Renal pelvis (tissue), 4 donors: Measurements from ENCODE around the gene NUBPL. TPM values are rescaled to one million over a fixed set of nuclear protein-coding genes. Genes with fewer than 3 reads are reported as not detected.
"Not testable (repeated sequence)": the region's sequence is repeated elsewhere in the genome, so short reads cannot be mapped to it uniquely, and the experiment has no call there.

Experiments
- DNase-seq: peaks from one replicate; pipeline ENCODE4 v3.0.0-alpha.2; 2013
- polyA plus RNA-seq, 3 donors: library from polyadenylated mRNA; unstranded; fragments of 120-200 nt; gene quantifications; one replicate each; pipeline ENCODE4 v1.2.1, GENCODE V29; 2013; ENCODE audit not compliant: insufficient read length in 3 of 3

Gene NUBPL
- polyA plus RNA-seq, 3 donors = 12.7 to 17.9 (median 15.1) TPM

DNA sequence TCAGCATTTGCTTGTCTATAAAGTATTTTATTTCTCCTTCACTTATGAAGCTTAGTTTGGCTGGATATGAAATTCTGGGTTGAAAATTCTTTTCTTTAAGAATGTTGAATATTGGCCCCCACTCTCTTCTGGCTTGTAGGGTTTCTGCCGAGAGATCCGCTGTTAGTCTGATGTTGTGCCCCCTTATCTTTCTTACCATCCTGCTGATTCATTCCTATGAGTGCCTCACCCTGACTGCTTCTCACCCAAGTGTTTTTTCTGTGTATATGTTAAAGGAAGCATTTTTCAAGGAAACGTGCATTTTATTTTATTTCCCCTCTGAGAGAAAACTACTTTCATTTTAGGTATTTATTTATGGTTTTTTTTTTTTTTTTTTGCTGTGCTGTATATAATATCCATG is 236.7 kb downstream of the NUBPL start:
- DNase-seq = not testable (repeated sequence)

DNA sequence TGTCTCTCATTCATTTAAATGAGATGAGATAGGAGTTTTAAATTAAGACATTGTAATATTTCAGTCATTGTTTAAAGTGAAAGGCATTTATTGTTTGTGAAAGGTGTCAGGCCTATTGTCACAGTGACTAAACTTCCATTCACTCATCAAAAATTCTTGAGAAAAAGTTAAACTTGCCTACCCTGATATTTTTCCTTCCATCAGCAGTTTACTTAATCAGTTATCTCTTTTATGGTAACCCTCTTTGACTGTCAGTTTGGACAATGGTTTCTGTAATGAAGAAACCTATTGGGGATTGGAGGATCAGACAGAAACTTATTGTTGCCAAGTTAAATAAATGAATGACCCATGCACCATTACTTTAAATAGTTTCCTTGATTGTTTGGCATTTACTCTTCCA is 241.6 kb downstream of the NUBPL start:
- DNase-seq = no peak

DNA sequence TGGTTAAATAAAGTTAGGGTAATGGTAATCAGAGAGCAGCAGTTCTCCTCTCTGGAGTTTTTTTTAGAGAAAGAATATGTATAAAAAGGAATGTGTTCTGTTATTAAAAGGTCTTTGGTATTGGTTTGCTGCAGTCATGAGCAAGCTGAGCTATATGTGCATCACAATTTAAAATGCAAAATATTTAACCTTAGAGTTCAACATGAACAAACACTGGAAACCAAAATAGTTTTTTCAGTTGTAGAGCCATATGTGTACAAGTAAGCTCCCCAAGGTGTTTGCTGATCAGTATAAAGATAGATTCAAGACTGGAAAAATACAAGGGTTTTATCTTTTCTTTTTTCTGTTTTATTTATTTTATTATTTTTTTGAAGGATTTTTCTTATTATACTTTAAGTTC is 245.0 kb downstream of the NUBPL start:
- DNase-seq = no peak

DNA sequence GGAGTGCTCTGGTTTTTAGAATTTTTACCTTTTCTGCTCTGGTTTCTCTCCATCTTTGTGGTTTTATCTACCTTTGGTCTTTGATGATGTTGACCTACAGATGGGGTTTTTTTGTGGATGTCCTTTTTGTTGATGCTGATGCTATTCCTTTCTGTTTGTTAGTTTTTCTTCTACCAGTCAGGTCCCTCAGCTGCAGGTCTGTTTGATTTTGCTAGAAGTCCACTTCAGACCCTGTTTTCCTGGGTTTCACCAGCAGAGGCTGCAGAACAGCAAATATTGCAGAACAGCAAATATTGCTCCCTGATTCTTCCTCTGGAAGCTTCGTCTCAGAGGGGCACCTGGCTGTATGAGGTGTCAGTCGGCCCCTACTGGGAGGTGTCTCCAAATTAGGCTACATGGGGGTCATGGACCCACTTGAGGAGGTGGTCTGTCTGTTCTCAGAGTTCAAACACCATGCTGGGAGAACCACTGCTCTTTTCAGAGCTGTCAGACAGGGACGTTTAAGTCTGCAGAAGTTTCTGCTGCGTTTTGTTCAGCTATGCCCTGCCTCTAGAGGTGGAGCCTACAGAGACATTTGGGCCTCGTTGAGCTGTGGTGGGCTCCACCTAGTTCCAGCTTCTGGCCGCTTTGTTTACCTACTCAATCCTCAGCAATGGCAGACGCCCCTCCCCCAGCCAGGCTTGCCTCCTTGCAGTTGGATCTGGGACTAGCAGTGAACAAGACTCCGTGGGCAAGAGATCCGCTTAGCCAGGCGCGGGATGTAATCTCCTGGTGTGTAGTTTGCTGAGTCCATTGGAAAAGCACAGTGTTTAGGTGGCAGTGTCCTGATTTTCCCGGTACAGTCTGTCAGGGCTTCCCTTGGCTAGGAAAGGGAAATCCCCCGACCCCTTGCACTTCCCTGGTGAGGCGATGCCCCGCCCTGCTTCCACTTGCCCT is 250.8 kb downstream of the NUBPL start:
- not testable (repeated sequence) for DNase-seq

DNA sequence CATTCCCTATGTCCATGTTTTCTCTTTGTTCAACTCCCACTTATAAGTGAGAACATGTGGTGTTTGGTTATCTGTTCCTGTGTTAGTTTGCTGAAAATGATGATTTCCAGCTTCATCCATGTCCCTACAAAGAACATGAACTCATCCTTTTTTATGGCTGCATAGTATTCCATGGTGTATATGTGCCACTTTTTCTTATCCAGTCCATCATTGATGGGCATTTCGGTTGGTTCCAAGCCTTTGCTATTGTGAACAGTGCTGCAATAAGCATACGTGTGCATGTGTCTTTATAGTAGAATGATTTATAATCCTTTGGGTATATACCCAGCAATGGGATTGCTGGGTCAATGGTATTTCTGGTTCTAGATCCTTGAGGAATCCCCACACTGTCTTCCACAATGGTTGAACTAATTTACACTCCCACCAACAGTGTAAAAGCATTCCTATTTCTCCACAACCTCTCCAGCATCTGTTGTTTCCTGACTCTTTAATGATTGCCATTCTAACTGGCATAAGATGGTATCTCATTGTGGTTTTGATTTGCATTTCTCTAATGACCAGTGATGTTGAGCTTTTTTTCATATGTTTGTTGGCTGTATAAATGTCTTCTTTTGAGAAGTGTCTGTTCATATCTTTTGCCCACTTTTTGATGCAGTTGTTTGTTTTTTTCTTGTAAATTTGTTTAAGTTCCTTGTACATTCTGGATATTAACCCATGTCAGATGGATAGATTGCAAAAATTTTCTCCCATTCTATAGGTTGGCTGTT is 252.7 kb downstream of the NUBPL start:
- not testable (repeated sequence) for DNase-seq

DNA sequence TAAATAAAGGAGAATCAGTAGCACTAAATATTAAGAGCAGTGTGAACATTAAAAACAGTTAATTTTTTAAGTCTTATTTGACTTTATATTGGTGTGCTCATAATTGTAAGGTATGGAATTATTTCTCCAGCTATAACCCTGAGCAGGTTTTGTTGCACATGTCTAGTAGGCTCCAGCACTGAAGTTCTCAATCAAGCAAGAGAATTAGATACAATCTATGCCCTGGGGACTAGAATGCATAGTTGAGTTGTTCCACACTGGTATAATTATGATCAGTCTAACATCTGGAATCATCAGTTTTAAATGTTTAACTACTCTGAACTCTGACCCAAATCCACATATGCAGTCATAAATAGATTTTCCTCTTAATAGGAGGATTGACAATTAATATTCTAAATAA is 258.1 kb downstream of the NUBPL start:
- DNase-seq = no peak

DNA sequence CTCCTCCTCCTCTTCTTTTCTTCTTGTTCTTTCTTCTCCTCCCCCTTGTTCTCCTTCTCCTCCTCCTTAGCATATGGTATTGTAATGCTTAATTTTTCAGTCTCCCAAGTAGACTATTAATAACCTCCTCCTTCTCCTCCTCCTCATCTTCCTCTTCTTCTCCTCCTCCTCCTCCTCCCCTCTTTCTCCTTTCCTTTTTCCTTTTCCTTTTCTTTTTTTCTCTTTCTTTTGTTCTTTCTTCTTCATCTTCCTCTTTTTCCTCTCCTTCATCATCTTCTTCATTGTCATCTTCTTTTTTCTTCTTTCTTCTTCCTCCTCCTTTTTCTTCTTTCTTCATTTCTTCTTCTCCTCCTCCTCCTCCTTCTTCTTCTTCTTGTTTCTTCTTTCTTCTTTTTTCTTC is 264.3 kb downstream of the NUBPL start:
- DNase-seq = no peak

DNA sequence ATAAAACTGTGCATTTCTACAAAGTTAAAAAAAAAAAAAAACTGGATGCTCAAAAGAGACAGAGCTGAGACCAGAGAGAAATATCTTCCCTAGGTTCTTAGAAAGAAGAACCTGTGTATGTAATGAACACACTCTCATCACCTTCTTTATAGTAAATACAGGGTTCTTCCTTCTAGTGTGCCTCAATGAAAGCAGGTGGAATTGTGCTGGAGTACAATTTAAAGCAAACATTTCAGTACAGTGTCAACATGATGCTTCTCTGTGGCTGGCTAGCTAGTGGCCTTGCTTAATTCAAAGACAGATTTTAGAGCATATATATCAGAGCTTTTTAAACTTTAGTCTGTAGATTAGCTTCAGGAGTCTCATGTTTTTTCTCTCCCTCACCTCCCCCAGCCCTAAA is 266.1 kb downstream of the NUBPL start:
- DNase-seq = no peak

DNA sequence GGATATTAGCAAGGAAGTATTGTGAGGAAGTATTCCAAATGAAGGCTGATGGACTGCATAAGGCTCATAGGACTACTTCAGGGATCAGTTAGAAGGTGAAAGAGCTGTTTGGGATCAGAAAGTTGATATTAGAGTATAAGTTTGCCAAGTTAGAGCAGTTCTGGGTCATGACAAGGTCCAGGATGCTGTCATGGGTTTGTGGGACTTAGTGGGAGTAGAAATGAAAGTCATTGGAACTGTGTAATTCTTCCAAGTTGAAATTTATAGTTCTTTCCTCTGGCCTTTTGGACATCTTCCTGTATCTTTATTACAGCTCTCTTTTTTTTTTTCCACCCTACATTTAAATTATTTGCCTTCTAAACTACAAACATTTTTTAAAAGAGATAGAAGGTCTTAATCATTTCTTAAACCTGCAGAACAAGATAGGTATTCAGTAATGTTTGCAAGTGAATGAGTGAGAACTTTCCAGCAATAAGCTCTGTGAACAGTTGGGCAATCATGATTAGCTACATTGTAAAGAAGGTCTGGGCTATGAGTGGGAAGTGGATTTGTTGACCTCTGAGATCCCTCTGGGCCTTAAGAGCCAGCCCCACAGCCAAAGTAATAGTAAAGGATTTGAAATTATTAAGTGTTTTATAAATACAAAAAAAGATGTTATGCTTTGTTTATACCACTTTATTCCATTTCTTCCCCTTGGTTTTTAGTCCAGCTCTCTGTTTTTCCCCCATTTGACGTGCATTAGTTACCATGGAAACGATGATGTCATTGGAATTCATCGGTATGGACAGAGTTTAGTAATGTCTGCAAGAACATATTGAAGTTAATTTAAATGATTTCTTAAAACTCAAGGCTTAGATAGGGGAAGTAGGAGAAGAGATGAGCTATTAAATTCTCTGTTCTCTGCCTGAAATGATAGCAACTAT is 268.0 kb downstream of the NUBPL start:
- DNase-seq = no peak

DNA sequence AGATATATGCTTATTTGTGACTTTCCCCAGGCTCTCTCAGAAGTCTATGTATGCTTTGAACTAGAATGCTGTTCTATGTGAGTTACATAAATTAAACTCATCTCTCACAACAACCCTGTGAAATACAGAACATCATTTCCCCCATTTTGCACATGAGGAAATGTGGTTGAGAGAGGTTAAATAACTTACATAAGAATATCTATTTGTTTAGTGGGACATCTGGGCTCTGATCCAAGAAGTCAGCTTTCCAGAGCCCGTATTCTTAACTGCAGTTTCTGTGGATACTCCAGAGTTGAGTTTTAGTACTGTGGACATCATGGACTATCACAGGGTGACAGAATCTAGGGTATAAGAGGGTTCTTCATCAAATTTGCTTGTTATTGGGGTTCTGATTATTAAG is 273.4 kb downstream of the NUBPL start:
- DNase-seq = no peak

DNA sequence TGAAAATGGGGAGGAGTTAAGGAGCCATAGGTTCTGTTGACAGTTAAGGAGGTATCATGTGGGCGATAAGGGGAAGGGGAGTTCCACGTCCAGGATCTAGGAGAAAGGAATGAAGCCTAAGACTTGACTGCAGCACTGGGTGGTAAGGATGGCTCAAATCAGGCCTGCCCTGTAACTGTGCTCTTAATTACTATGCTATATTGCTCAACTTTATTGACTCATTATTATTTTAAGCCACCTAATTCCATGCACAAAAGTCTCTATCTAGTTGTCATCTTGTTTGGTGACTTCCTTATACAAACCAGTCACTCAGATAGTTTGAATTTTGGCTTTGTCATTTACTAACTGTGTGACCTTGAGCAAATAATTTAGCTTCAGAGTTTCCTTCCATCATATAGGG is 273.8 kb downstream of the NUBPL start:
- DNase-seq = no peak

DNA sequence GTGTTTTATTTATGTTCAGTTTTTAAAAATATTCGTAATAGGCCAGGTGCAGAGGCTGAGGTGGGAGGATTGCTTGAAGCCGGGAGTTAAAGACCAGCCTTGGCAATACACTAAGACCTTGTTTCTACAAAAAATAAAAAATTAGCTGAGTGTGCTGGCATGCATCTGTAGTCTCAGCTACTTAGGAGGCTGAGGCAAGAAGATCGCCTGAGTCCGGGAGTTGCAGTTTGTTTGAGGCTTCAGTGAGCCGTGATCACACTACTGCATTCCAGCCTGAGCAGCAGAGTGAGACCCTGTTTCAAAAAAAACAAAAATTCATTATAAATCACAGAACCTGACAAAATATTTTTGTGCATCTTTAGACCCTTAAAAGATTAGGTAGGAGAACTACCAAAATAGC is 275.8 kb downstream of the NUBPL start:
- peak; percentile 34 for DNase-seq

DNA sequence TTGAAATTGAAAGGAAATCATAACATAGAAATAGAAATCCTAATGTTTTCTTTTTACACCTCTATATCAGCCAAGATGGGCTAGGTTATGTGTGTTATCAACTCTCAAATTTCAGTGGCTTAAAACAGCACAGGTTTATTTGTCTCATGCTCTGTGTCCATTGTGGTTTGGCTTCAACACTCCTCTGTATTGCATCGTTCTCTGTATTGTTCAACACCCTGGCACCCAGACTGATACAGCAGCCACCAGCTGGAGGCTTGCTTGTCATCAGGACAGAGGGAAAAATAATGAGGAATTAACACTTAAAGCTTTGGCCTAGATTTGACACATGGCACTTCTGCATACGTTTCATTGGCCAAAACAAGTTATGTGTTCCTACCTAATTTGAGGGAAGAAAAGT is 281.7 kb downstream of the NUBPL start:
- DNase-seq = no peak

DNA sequence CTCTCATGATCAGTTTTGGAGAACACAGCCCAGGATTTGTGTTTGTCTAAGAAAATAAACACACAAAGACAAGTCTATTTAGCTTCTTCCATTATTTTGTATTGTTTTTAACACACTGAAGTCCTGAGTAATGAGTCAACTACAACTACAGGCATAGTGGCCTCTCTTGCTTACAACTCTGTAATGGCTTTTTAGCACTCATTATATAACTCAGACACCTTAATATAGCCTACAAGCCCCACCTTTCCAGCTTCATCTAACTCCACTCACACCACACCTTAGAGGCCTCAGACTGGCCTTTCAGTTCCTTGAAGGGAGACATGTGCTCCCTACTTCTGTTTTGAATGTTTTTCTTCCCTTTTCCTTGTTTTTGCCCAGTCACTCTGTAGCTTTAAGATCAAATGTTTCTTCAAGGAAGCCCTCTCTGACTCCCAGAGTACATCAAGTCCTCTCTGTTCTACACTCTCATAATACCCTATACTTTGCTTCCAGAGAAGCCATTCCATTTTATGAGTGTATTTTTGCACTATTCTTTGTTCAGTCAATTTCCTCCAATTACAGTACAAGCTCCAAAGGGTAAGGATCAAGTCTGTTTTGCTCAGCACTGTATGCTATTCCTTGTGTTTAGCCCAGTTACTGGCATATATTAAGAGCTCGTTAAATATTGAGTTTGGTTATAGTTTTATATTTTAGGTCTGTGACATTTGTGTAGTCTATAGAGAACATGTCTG is 282.3 kb downstream of the NUBPL start:
- DNase-seq = no peak

DNA sequence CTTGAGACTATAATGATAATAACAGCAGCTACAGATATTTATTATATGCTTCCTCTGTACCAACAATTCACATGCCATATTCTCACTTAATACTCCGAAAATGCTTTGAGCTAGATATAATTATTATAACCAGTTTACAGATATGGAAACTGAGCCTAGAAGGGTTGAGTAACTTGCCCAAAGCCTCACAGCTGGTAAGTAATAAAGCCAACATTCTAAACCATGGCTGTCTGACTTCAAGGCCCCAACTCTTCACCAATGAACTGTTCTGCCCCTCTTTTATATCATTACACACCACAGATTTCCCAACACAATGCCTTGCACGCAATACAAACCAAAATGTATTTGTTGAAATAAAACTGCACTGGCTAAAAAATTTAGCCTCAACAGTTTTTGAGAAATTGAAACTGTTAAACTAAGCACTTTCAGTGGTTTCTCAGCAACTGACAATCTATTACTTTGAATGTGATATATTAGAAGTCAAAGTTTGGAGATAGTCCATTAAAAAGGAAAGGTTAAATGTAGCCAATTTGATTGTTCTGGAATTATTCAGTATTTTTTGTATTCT is 293.4 kb downstream of the NUBPL start:
- no peak for DNase-seq

DNA sequence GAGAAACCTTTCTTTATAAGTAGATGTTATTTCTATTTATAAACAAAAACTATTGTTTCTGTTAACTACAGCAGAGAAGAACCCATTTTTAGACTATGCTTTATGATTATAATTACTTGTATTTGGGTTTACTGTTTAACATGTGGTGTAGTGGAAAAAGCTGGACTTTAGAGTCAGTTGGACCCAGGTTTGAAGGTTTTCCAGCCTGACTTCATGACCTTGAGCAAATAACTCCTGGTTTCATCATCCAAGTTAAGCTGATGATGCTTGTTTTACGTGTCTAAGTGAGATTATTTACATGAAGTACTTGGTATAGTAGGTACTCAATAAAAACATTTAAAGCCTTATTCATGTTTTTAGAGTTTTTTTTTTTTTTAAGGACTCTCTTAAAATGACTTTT is 294.1 kb downstream of the NUBPL start:
- no peak for DNase-seq

DNA sequence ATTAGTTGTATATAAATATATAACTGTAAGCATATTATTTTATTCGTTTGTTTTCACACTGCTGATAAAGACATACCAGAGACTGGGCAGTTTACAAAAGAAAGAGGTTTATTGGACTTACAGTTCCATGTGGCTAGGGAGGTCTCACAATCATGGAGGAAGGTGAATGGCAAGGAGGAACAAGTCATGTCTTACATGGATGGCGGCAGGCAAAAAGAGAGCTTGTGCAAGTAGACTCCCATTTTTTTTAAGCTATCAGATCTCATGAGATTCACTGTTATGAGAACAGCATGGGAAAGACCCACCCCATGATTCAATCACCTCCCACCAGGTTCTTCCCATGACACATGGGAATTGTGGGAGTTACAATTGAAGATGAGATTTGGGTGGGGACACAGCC is 294.8 kb downstream of the NUBPL start:
- not testable (repeated sequence) for DNase-seq

DNA sequence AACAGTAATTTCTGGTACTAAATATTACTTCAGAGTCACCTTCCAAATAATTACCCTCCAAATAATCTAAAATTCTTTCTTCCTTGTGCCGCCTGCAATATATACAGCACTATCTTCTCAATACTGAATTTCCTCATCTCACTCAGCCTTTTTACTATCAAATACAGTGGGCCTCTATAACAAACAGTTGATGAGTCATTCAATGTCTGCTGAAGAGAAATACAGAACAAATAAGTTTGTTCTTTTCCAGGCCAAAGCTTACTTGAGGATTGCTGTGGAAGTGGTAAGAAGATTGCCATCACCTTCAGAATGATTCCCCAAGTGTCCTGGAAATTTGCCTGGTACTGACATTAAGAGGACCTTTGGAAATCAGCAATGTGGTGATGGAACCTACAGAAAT is 297.7 kb downstream of the NUBPL start:
- no peak for DNase-seq

DNA sequence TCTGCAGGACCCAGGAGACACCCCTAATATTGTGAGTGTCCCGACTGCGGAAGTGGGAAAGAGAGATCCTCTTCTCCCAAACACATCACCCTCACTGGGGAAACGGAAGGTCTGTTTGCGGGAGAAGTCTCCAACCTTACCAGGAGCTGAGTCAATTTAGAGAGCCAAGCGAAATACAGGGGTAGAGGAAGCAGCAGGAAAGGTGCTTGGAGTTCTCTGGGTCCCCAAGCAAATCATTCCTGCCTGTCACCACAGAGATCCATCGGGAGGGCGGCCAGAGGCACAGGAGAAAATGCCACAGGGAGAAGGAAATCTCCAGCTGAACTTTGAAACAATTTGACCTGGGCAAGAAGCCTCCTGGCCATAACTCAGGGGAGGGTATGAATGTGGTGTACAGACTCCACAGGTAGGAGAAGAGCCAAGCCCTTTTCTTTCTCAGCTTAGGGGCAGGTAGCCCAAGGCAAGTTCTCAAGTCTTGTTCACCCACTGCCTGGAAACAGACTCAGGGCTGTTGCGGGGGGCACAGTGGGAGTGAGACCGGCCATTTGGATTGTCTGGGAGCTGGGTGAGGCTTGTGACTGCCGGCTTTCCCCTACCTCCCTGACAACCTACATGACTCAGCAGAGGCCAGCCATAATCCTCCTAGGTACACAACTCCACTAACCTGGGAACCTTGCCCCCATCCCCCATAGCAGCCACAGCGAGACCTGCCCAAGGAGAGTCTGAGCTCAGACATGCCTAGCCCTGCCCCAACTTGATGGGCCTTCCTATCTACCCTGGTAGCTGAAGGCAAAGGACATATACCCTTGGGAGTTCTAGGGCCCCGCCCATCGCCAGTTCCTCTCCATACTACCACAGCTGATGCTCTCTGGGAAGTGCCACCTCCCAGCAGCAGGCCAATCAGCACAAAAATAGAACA is 304.0 kb downstream of the NUBPL start:
- DNase-seq = no peak

DNA sequence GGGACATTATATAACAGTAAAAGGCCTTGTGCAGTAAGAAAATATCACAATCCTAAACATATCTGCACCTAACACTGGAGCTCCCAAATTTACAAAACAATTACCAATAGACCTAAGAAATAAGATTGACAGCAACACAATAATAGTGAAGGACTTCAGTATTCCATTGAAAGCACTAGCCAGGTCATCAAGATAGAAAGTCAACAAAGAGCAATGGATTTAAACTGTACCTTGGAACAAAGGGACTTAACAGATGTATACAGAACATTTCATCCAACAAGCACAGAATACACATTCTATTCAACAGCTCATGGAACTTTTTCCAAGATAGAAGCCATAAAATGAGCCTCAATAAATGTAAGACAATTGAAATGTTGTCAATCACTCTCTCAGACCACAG is 306.4 kb downstream of the NUBPL start:
- DNase-seq = no peak
